Mammary epithelial cell (primary cell): ENCODE measurements around the gene PDX1.

Experiments
- CTCF ChIP-seq, 2 donors: IDR thresholded peaks in 1 of 2; conservative IDR thresholded peaks in 1 of 2; 2 replicates each; pipeline ENCODE4 v1.5.1; 2011 to 2012; ENCODE audit warnings: inconsistent platforms in 2 of 2, low read length in 2 of 2, mild to moderate bottlenecking in 2 of 2, control low read depth in 1 of 2, low read depth in 1 of 2; ENCODE audit not compliant: insufficient read depth in 1 of 2; ENCODE audit errors: extremely low read depth in 1 of 2
- EZH2 ChIP-seq: IDR thresholded peaks from 2 replicates; pipeline ENCODE4 v1.6.1; 2012; ENCODE audit warnings: low read length, inconsistent platforms, borderline replicate concordance

GRCh38 chr13:27928353-27928804, 8.6 kb downstream of the PDX1 start:
- no peak for TF ChIP-seq CTCF (conservative IDR thresholded peaks at IDR 0.05 in 1 of 2, IDR thresholded peaks at IDR 0.05 in 1 of 2; ENCODE audit: extremely low read depth in 1 of 2, insufficient read depth in 1 of 2, low read depth in 1 of 2, low read length in 2 of 2)
- no peak for TF ChIP-seq EZH2
